ENCODE measurements around the gene GAS5. TPM values are rescaled to one million over a fixed set of nuclear protein-coding genes. Genes with fewer than 3 reads are reported as not detected.

The GAS5 gene
- total and polyA plus RNA-seq, 9 of the 15 experiments (the other 6 are each of a cell fraction or from before 2014, with no cell fraction given): 565 to 1,860 (median 1,006) TPM

DNA sequence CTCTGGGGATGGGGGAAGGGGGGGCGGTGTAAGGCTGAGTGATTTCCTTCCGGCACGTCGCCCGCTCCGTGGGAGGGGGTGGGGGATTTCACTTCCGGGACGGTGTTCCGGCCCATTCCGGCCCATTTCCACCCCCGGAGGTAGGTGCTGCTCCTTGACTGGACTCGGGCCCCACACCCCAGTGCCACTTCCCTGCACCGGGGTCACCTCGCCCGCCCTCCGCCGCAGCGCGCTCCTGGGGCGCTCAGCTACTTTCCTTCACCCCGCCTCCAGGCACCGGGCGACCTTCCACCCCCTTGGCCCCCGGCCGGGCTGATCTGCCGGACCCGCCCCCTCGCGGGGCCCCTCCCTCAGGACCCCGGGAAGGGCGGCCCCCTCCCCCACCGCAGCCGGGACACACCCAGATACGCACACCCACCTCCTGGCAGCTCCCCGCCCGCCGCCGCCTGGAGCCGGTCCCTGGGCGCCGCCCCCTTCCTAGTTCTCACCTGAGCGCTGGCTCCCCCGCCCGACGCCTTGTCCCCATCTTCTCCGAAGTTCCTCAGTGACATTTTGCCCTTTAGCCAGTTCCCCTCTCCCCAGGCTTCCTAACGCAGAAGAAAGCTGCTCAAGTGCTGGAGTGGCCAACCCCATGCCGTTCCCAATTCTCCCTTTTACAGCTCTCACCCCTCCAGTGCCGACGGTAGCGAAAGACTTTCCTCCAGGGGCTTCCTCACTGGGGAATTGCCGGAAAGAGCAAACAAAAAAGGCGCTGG lies 654 bp upstream of the GAS5 start, which contains the start of gene ZBTB37 (continued):
- TF ChIP-seq MITF (IDR thresholded peaks at IDR 0.05) (no peak), TAF15 (IDR thresholded peaks at IDR 0.05; ENCODE audit: low read depth, low read length) (no peak), CTCFL (IDR thresholded peaks at IDR 0.05; ENCODE audit: borderline replicate concordance, insufficient read depth, low read depth, low read length, poor library complexity, severe bottlenecking) (no peak), ZNF347 (CRISPR knock-in tag; IDR thresholded peaks at IDR 0.05; ENCODE audit: low read depth) (no peak), MTA3 (IDR thresholded peaks at IDR 0.05; ENCODE audit: borderline replicate concordance) (no peak), RHOXF2B (CRISPR knock-in tag; conservative IDR thresholded peaks at IDR 0.05) (no peak), FUS (optimal IDR thresholded peaks at IDR 0.05; ENCODE audit: low read depth, low read length) (no peak), E2F4 (CRISPR knock-in tag; IDR thresholded peaks at IDR 0.05; ENCODE audit: low read depth) (no peak), ZBTB11 (CRISPR knock-in tag; IDR thresholded peaks at IDR 0.05) (peak; percentile 69 to 97 (median 95); a peak in 5 of 6 replicates)
- TF ChIP-seq, protein P1, sequence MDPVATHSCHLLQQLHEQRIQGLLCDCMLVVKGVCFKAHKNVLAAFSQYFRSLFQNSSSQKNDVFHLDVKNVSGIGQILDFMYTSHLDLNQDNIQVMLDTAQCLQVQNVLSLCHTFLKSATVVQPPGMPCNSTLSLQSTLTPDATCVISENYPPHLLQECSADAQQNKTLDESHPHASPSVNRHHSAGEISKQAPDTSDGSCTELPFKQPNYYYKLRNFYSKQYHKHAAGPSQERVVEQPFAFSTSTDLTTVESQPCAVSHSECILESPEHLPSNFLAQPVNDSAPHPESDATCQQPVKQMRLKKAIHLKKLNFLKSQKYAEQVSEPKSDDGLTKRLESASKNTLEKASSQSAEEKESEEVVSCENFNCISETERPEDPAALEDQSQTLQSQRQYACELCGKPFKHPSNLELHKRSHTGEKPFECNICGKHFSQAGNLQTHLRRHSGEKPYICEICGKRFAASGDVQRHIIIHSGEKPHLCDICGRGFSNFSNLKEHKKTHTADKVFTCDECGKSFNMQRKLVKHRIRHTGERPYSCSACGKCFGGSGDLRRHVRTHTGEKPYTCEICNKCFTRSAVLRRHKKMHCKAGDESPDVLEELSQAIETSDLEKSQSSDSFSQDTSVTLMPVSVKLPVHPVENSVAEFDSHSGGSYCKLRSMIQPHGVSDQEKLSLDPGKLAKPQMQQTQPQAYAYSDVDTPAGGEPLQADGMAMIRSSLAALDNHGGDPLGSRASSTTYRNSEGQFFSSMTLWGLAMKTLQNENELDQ (CRISPR knock-in tag; IDR thresholded peaks at IDR 0.05; ENCODE audit: borderline replicate concordance): no peak
- TF ChIP-seq, protein P2, sequence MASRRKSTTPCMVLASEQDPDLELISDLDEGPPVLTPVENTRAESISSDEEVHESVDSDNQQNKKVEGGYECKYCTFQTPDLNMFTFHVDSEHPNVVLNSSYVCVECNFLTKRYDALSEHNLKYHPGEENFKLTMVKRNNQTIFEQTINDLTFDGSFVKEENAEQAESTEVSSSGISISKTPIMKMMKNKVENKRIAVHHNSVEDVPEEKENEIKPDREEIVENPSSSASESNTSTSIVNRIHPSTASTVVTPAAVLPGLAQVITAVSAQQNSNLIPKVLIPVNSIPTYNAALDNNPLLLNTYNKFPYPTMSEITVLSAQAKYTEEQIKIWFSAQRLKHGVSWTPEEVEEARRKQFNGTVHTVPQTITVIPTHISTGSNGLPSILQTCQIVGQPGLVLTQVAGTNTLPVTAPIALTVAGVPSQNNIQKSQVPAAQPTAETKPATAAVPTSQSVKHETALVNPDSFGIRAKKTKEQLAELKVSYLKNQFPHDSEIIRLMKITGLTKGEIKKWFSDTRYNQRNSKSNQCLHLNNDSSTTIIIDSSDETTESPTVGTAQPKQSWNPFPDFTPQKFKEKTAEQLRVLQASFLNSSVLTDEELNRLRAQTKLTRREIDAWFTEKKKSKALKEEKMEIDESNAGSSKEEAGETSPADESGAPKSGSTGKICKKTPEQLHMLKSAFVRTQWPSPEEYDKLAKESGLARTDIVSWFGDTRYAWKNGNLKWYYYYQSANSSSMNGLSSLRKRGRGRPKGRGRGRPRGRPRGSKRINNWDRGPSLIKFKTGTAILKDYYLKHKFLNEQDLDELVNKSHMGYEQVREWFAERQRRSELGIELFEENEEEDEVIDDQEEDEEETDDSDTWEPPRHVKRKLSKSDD (conservative IDR thresholded peaks at IDR 0.05; ENCODE audit: low read length): no peak
